Fibroblast of lung (primary cell): Measurements from ENCODE around the gene CHI3L2. TPM values are rescaled to one million over a fixed set of nuclear protein-coding genes. Genes with fewer than 3 reads are reported as not detected.

Source experiments
- DNase-seq, 2 donors: peaks; one replicate each; pipeline versions ENCODE4 v3.0.0 to v3.0.0-alpha.2; 2010; ENCODE audit warnings: low read depth in 2 of 2
- H2AFZ ChIP-seq: 2 replicates; pipeline ENCODE4 v1.5.1; 2012; ENCODE audit warnings: low read length, control low read depth, inconsistent platforms
- H3K27ac ChIP-seq: 2 replicates; pipeline ENCODE4 v1.5.1; 2011; ENCODE audit warnings: low read length, control low read depth; ENCODE audit not compliant: insufficient read depth
- H3K27me3 ChIP-seq: 2 replicates; pipeline ENCODE4 v1.5.1; 2011; ENCODE audit warnings: mild to moderate bottlenecking, low read length; ENCODE audit not compliant: control insufficient read depth, insufficient read depth
- H3K36me3 ChIP-seq: 2 replicates; pipeline ENCODE4 v1.5.1; 2011; ENCODE audit warnings: low read length; ENCODE audit not compliant: control insufficient read depth, insufficient read depth
- H3K4me1 ChIP-seq: 2 replicates; pipeline ENCODE4 v1.5.1; 2011; ENCODE audit warnings: low read length; ENCODE audit not compliant: control insufficient read depth, insufficient read depth; ENCODE audit errors: extremely low read depth
- H3K4me2 ChIP-seq: 2 replicates; pipeline ENCODE4 v1.5.1; 2011; ENCODE audit warnings: low read length, control low read depth; ENCODE audit not compliant: insufficient read depth; ENCODE audit errors: extremely low read depth
- H3K4me3 ChIP-seq, 4 experiments: fragments of 200-600 bp in 1 of 4; sonication (generic) in 1 of 4; replicated peaks in 1 of 4; 2 replicates each; pipeline ENCODE4 v1.5.1; 2011 to 2016; ENCODE audit warnings: low read length in 4 of 4, low read depth in 3 of 4, mild to moderate bottlenecking in 3 of 4, control low read depth in 2 of 4, inconsistent platforms in 1 of 4, mixed read lengths in 1 of 4; ENCODE audit not compliant: insufficient read depth in 1 of 4; ENCODE audit errors: control extremely low read depth in 1 of 4
- H3K79me2 ChIP-seq: 2 replicates; pipeline ENCODE4 v1.5.1; 2012; ENCODE audit warnings: mild to moderate bottlenecking, low read length, inconsistent platforms; ENCODE audit not compliant: control insufficient read depth, insufficient read depth
- H3K9ac ChIP-seq: 2 replicates; pipeline ENCODE4 v1.5.1; 2011; ENCODE audit warnings: mild to moderate bottlenecking, low read length, control low read depth; ENCODE audit not compliant: insufficient read depth
- H3K9me3 ChIP-seq: 2 replicates; pipeline ENCODE4 v1.5.1; 2012; ENCODE audit warnings: low read depth, low read length; ENCODE audit not compliant: control insufficient read depth, insufficient read depth
- H4K20me1 ChIP-seq: 2 replicates; pipeline ENCODE4 v1.5.1; 2011; ENCODE audit warnings: low read length; ENCODE audit not compliant: control insufficient read depth, insufficient read depth; ENCODE audit errors: extremely low read depth
- CTCF ChIP-seq, 2 donors: IDR thresholded peaks in 1 of 2; conservative IDR thresholded peaks in 1 of 2; 1 replicate in 1 of 2; 2 replicates in 1 of 2; pipeline ENCODE4 v1.5.1; 2011 to 2012; ENCODE audit warnings: low read length in 2 of 2, control low read depth in 1 of 2, inconsistent platforms in 1 of 2, low read depth in 1 of 2, mild to moderate bottlenecking in 1 of 2
- EZH2 ChIP-seq: IDR thresholded peaks from 2 replicates; pipeline ENCODE4 v1.5.1; 2012; ENCODE audit warnings: low read length, control low read depth, mild to moderate bottlenecking; ENCODE audit errors: missing control alignments
- polyA plus RNA-seq, 2 donors: library from polyadenylated mRNA; depleted of rRNA in 1 of 2; stranded (reverse) in 1 of 2; unstranded in 1 of 2; fragments of >200 nt; gene quantifications; 2 replicates each; pipeline ENCODE4 v1.2.1, GENCODE V29; 2011 to 2012; ENCODE audit warnings: missing spikeins in 1 of 2
- total RNA-seq: library from RNA; depleted of rRNA; stranded (reverse); fragments of >200 nt; gene quantifications from 2 replicates; pipeline ENCODE4 v1.2.1, GENCODE V29; 2014

The CHI3L2 gene
- total and polyA plus RNA-seq, 2 donors (not counting 1 experiment from before 2014, with no cell fraction given): 1.5 to 3.8 TPM

DNA sequence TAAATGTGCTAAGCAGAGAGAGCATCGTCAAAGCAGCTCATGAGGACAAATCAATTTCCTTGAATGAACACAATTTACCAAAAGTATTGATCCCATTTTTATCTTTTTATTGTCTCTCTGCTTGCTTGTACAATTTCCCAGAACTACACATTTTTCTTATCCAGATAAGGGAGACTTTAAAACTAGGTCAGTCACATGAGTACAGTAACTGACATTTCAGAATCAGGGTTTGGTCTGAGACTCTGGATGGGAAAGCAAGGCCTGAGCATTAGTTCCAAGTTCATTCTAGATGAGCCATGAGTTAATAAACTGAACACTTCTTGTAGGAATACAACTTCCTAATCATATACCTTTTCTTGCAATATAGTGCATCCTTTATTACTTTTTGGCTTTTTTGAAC, 15.6 kb upstream of the CHI3L2 start:
- Histone ChIP-seq H4K20me1 (no peaks in the 10 kb centered on the region), H3K27ac (no peak overlapping the region), H3K27me3 (peaks cover 3% of the 10 kb centered on the region), H2AFZ (no peak overlapping the region), H3K9ac (no peak overlapping the region), H3K9me3 (no peaks in the 10 kb centered on the region), H3K4me2 (no peak overlapping the region), H3K4me3 (no peak overlapping the region), H3K4me1 (no peaks in the 10 kb centered on the region), H3K79me2 (no peaks in the 10 kb centered on the region), H3K36me3 (no peaks in the 10 kb centered on the region)
- no peak for TF ChIP-seq EZH2
- TF ChIP-seq CTCF (conservative IDR thresholded peaks at IDR 0.05 in 1 of 2, IDR thresholded peaks at IDR 0.05 in 1 of 2; ENCODE audit: low read depth in 1 of 2, low read length in 2 of 2): no peak
- no peak for DNase-seq

GRCh38 chr1:111212634-111213335, 14.7 kb upstream of the CHI3L2 start:
- Histone ChIP-seq H3K79me2 (no peaks in the 10 kb centered on the region), H3K27me3 (peaks cover 3% of the 10 kb centered on the region), H3K4me1 (no peaks in the 10 kb centered on the region), H4K20me1 (no peaks in the 10 kb centered on the region), H2AFZ (no peak overlapping the region), H3K4me2 (no peak overlapping the region), H3K9ac (no peak overlapping the region), H3K9me3 (no peaks in the 10 kb centered on the region), H3K4me3 (no peak overlapping the region), H3K36me3 (no peaks in the 10 kb centered on the region), H3K27ac (no peak overlapping the region)
- TF ChIP-seq EZH2: no peak
- no peak for TF ChIP-seq CTCF (conservative IDR thresholded peaks at IDR 0.05 in 1 of 2, IDR thresholded peaks at IDR 0.05 in 1 of 2; ENCODE audit: low read depth in 1 of 2, low read length in 2 of 2)
- no peak for DNase-seq

GRCh38 chr1:111213412-111213811, 14.1 kb upstream of the CHI3L2 start:
- Histone ChIP-seq H4K20me1 (no peaks in the 10 kb centered on the region), H3K4me1 (no peaks in the 10 kb centered on the region), H3K27ac (no peak overlapping the region), H3K4me2 (no peak overlapping the region), H2AFZ (no peak overlapping the region), H3K27me3 (no peaks in the 10 kb centered on the region), H3K36me3 (no peaks in the 10 kb centered on the region), H3K4me3 (no peak overlapping the region), H3K79me2 (no peaks in the 10 kb centered on the region), H3K9ac (no peak overlapping the region), H3K9me3 (no peaks in the 10 kb centered on the region)
- no peak for DNase-seq
- TF ChIP-seq EZH2 (no peak), CTCF (conservative IDR thresholded peaks at IDR 0.05 in 1 of 2, IDR thresholded peaks at IDR 0.05 in 1 of 2; ENCODE audit: low read depth in 1 of 2, low read length in 2 of 2) (no peak)
